ENCODE results near the gene NBEAL1. TPM values are rescaled to one million over a fixed set of nuclear protein-coding genes. Genes with fewer than 3 reads are reported as not detected.
"Not testable (repeated sequence)": the region's sequence is repeated elsewhere in the genome, so short reads cannot be mapped to it uniquely, and the experiment has no call there.

The NBEAL1 gene
- polyA plus RNA-seq, 3 donors: 4.2 to 10.1 (median 6.0) TPM

- no peak overlapping the region for H3K27ac ChIP-seq (ENCODE audit: low read depth, low read length)
- 56 to 81% (median 77%) methylated on average over 3 of the region's 3 CpGs for WGBS, 3 donors
These were observed 21.3 kb downstream of the NBEAL1 start for GRCh38 chr2:203035879-203036470.

GRCh38 chr2:203037026-203037425, 22.4 kb downstream of the NBEAL1 start:
- WGBS, 3 donors: 39 to 73% (median 60%) methylated on average over 2 of the region's 2 CpGs
- H3K27ac ChIP-seq (ENCODE audit: low read depth, low read length): no peak overlapping the region

- WGBS, 3 donors: 95 to 96% (median 95%) methylated on average over 6 of the region's 6 CpGs
- no peak overlapping the region for H3K27ac ChIP-seq (ENCODE audit: low read depth, low read length)
These were observed 23.9 kb downstream of the NBEAL1 start for GRCh38 chr2:203038586-203038985.

GRCh38 chr2:203039211-203039610, 24.5 kb downstream of the NBEAL1 start:
- H3K27ac ChIP-seq (ENCODE audit: low read depth, low read length): not testable (repeated sequence)
- WGBS, 3 donors: 81 to 87% (median 84%) methylated on average over 6 of the region's 6 CpGs

- H3K27ac ChIP-seq (ENCODE audit: low read depth, low read length): no peak overlapping the region
- 48 to 91% (median 87%) methylated on average over 2 of the region's 2 CpGs for WGBS, 3 donors
These were observed 26.4 kb downstream of the NBEAL1 start for GRCh38 chr2:203040966-203041521.

GRCh38 chr2:203042178-203042577, 27.5 kb downstream of the NBEAL1 start:
- WGBS, 3 donors: 97 to 99% (median 98%) methylated on average over 4 of the region's 4 CpGs

GRCh38 chr2:203043226-203043625, 28.6 kb downstream of the NBEAL1 start:
- no peak overlapping the region for H3K27ac ChIP-seq (ENCODE audit: low read depth, low read length)
- WGBS, 3 donors: 96 to 100% (median 96%) methylated on average over 2 of the region's 2 CpGs

More at GRCh38 chr2:203042178-203042577, 27.5 kb downstream of the NBEAL1 start:
- H3K27ac ChIP-seq (ENCODE audit: low read depth, low read length): no peak overlapping the region

- 95 to 100% (median 100%) methylated on average over 1 of the region's 1 CpG for WGBS, 3 donors
- no peak overlapping the region for H3K27ac ChIP-seq (ENCODE audit: low read depth, low read length)
These were observed 31.2 kb downstream of the NBEAL1 start for GRCh38 chr2:203045867-203046266.

GRCh38 chr2:203052539-203052938, 37.9 kb downstream of the NBEAL1 start:
- WGBS, 3 donors: 97 to 98% (median 97%) methylated on average over 3 of the region's 3 CpGs
- no peak overlapping the region for H3K27ac ChIP-seq (ENCODE audit: low read depth, low read length)

GRCh38 chr2:203059567-203060240, 45.0 kb downstream of the NBEAL1 start:
- no peak overlapping the region for H3K27ac ChIP-seq (ENCODE audit: low read depth, low read length)
- 90 to 95% (median 93%) methylated on average over 5 of the region's 5 CpGs for WGBS, 3 donors

- WGBS, 3 donors: 64 to 72% (median 69%) methylated on average over 4 of the region's 4 CpGs
- H3K27ac ChIP-seq (ENCODE audit: low read depth, low read length): no peak overlapping the region
These were observed 46.7 kb downstream of the NBEAL1 start for GRCh38 chr2:203061346-203061745.

GRCh38 chr2:203062126-203062525, 47.5 kb downstream of the NBEAL1 start:
- no peak overlapping the region for H3K27ac ChIP-seq (ENCODE audit: low read depth, low read length)
- WGBS, 3 donors: 77 to 90% (median 77%) methylated on average over 3 of the region's 3 CpGs

- whole genome bisulfite sequencing, 3 donors: 97 to 98% (median 98%) methylated on average over 33 to 36 of the region's 36 CpGs
- H3K27ac ChIP-seq (ENCODE audit: low read depth, low read length): not testable (repeated sequence)
These were observed 51.9 kb downstream of the NBEAL1 start for GRCh38 chr2:203066519-203067091.

- 53 to 73% (median 73%) methylated on average over 2 of the region's 2 CpGs for WGBS, 3 donors
- no peak overlapping the region for H3K27ac ChIP-seq (ENCODE audit: low read depth, low read length)
These were observed 56.0 kb downstream of the NBEAL1 start for GRCh38 chr2:203070701-203071100.

GRCh38 chr2:203071148-203071547, 56.5 kb downstream of the NBEAL1 start:
- H3K27ac ChIP-seq (ENCODE audit: low read depth, low read length): no peak overlapping the region

GRCh38 chr2:203072371-203072770, 57.7 kb downstream of the NBEAL1 start:
- no peak overlapping the region for H3K27ac ChIP-seq (ENCODE audit: low read depth, low read length)

GRCh38 chr2:203077451-203077850, 62.8 kb downstream of the NBEAL1 start:
- 80 to 91% (median 82%) methylated on average over 3 of the region's 3 CpGs for WGBS, 3 donors

GRCh38 chr2:203080447-203081045, 65.9 kb downstream of the NBEAL1 start:
- H3K27ac ChIP-seq (ENCODE audit: low read depth, low read length): no peak overlapping the region
- WGBS, 3 donors: 87 to 93% (median 91%) methylated on average over 2 of the region's 2 CpGs

More at GRCh38 chr2:203077451-203077850, 62.8 kb downstream of the NBEAL1 start:
- H3K27ac ChIP-seq (ENCODE audit: low read depth, low read length): no peak overlapping the region

- H3K27ac ChIP-seq (ENCODE audit: low read depth, low read length): no peak overlapping the region
- WGBS, 3 donors: 63 to 90% (median 87%) methylated on average over 2 of the region's 2 CpGs
These were observed 68.7 kb downstream of the NBEAL1 start for GRCh38 chr2:203083328-203083727.

All from adipose tissue (tissue), 3 donors.